PC-9 (cell line): ENCODE results near the gene RIPOR3. TPM values are rescaled to one million over a fixed set of nuclear protein-coding genes. Genes with fewer than 3 reads are reported as not detected.

ENCODE experiments used
- BruUV-seq: library from RNA; stranded (reverse); fragments of 400-500 nt; replicated peaks from 2 replicates; lab custom pipeline; 2021; lab: Mats Ljungman, UMichigan
- CTCF ChIA-PET: fragments of 300-600 bp; sonication (Branson Sonifier 250); formaldehyde crosslinking; loops from one replicate; lab custom pipeline; 2022; ENCODE audit warnings: antibody characterized with exemption; lab: Charles Lee
- POLR2A ChIA-PET: fragments of 300-600 bp; sonication (Branson Sonifier 250); formaldehyde crosslinking; loops from one replicate; lab custom pipeline; 2022; ENCODE audit warnings: antibody characterized with exemption; ENCODE audit not compliant: unreplicated experiment; lab: Charles Lee
- DNase-seq, 2 experiments: peaks; one replicate each; pipeline versions ENCODE4 v3.0.0 to v3.0.0-alpha.2; 2015 to 2022; ENCODE audit warnings: mixed read lengths in 1 of 2
- H2AFZ ChIP-seq: fragments of 200-600 bp; sonication (generic); 2 replicates; pipeline ENCODE4 v1.8.1; 2017; ENCODE audit warnings: antibody characterized with exemption
- H3F3A ChIP-seq: fragments of 200-600 bp; sonication (generic); 2 replicates; pipeline ENCODE4 v1.8.1; 2017; ENCODE audit warnings: antibody characterized with exemption, mild to moderate bottlenecking, low read depth; ENCODE audit not compliant: insufficient read depth
- H3K27ac ChIP-seq: fragments of 200-600 bp; sonication (generic); 2 replicates; pipeline ENCODE4 v1.6.1; 2016; ENCODE audit warnings: mixed run types
- H3K27me3 ChIP-seq: fragments of 200-600 bp; sonication (generic); 2 replicates; pipeline ENCODE4 v1.6.1; 2016; ENCODE audit warnings: low read depth, mixed run types; ENCODE audit not compliant: insufficient read depth
- H3K36me3 ChIP-seq: fragments of 200-600 bp; sonication (generic); 2 replicates; pipeline ENCODE4 v1.6.1; 2016; ENCODE audit warnings: low read depth, mixed run types
- H3K4me1 ChIP-seq: fragments of 200-600 bp; sonication (generic); replicated peaks from 2 replicates; pipeline ENCODE4 v1.6.1; 2016; ENCODE audit warnings: mixed run types; ENCODE audit not compliant: insufficient read depth
- H3K4me2 ChIP-seq: fragments of 200-600 bp; sonication (generic); 2 replicates; pipeline ENCODE4 v1.6.1; 2017; ENCODE audit warnings: mixed run types
- H3K4me3 ChIP-seq: fragments of 200-600 bp; sonication (generic); 2 replicates; pipeline ENCODE4 v1.6.1; 2016; ENCODE audit warnings: mixed run types
- H3K79me2 ChIP-seq: fragments of 200-600 bp; sonication (generic); 2 replicates; pipeline ENCODE4 v1.6.1; 2017; ENCODE audit warnings: low read depth, mixed run types
- H3K9me2 ChIP-seq: fragments of 200-600 bp; sonication (generic); 2 replicates; pipeline ENCODE4 v1.8.1; 2017; ENCODE audit warnings: mild to moderate bottlenecking; ENCODE audit not compliant: insufficient read depth
- H3K9me3 ChIP-seq: fragments of 200-600 bp; sonication (generic); 2 replicates; pipeline ENCODE4 v1.8.1; 2016; ENCODE audit warnings: low read depth; ENCODE audit not compliant: insufficient read depth
- H4K20me1 ChIP-seq: fragments of 200-600 bp; sonication (generic); 2 replicates; pipeline ENCODE4 v1.8.1; 2017; ENCODE audit not compliant: insufficient read depth
- CTCF ChIP-seq: fragments of 200-600 bp; sonication (generic); conservative IDR thresholded peaks from 2 replicates; pipeline ENCODE4 v1.6.1; 2017; ENCODE audit warnings: mixed run types, antibody characterized with exemption, mild to moderate bottlenecking, moderate library complexity
- EZH2 ChIP-seq: fragments of 200-600 bp; sonication (generic); IDR thresholded peaks from 2 replicates; pipeline ENCODE4 v1.8.0; 2017; ENCODE audit warnings: antibody characterized with exemption, low read depth
- intact Hi-C: fragments of 100-400 bp; cut with micrococcal nuclease; formaldehyde crosslinking; loops from one replicate; pipeline ENCODE4 v1.10.0; 2022; ENCODE audit not compliant: unreplicated experiment
- total RNA-seq: library from RNA; stranded (reverse); gene quantifications from 2 replicates; pipeline ENCODE4 v1.2.3, GENCODE V29; 2021

Gene RIPOR3
- total RNA-seq, 1 experiment from 2014 or later, result 6.3 TPM

GRCh38 chr20:50729901-50730764 lies 38.8 kb upstream of the RIPOR3 start:
- H3K79me2 ChIP-seq, result peaks cover 38% of the 10 kb centered on the region
- peak overlapping the region; percentile 75 for H2AFZ ChIP-seq
- peaks cover 14% of the 10 kb centered on the region; the same call in 1 of the 2 replicates for H4K20me1 ChIP-seq
- peaks cover 68% of the 10 kb centered on the region for H3F3A ChIP-seq
- H3K4me1 ChIP-seq, result peaks cover 71% of the 10 kb centered on the region
- H3K9me3 ChIP-seq, result no peaks in the 10 kb centered on the region
- TF ChIP-seq CTCF (no peak), EZH2 (no peak)
- H3K27me3 ChIP-seq, result no peaks in the 10 kb centered on the region
- intact Hi-C loops, result loop anchor here (1.0 kb wide), 4 partner anchors 23 to 104 kb away; no protein-coding TSS in a partner anchor
- POLR2A ChIA-PET, result interaction anchor here (0.5 to 2.1 kb wide), 15 partner anchors 12 to 743 kb away, joined by 3 to 36 read pairs (median 5); no protein-coding TSS in a partner anchor
- peak in 1 of 2 experiments; percentile 65 for DNase-seq
- TSS peak; percentile 60 for BruUV-seq
- peak overlapping the region; percentile 91 for H3K27ac ChIP-seq
- H3K4me2 ChIP-seq, result peak overlapping the region; percentile 92
- CTCF ChIA-PET, result interaction anchor here (0.6 to 2.3 kb wide), 10 partner anchors 14 to 814 kb away, joined by 3 to 9 read pairs (median 3); no protein-coding TSS in a partner anchor
- H3K36me3 ChIP-seq, result peaks cover 21% of the 10 kb centered on the region
- no peaks in the 10 kb centered on the region for H3K9me2 ChIP-seq
- H3K4me3 ChIP-seq, result peak overlapping the region; percentile 62

GRCh38 chr20:50728981-50729874 lies 37.9 kb upstream of the RIPOR3 start:
- peaks cover 68% of the 10 kb centered on the region for H3F3A ChIP-seq
- BruUV-seq, result TSS peak; percentile 1
- peak; percentile 84 to 94 for DNase-seq
- peaks cover 14% of the 10 kb centered on the region for H3K36me3 ChIP-seq
- no peaks in the 10 kb centered on the region for H3K27me3 ChIP-seq
- peak overlapping the region; percentile 92 for H3K4me2 ChIP-seq
- POLR2A ChIA-PET, result interaction anchor here (0.5 to 2.1 kb wide), 16 partner anchors 11 to 899 kb away, joined by 3 to 36 read pairs (median 4); no protein-coding TSS in a partner anchor
- peaks cover 9% of the 10 kb centered on the region; the same call in 1 of the 2 replicates for H4K20me1 ChIP-seq
- peak overlapping the region; percentile 91 for H3K27ac ChIP-seq
- H3K9me2 ChIP-seq, result no peaks in the 10 kb centered on the region
- H3K79me2 ChIP-seq, result peaks cover 29% of the 10 kb centered on the region
- no peaks in the 10 kb centered on the region for H3K9me3 ChIP-seq
- peaks cover 71% of the 10 kb centered on the region for H3K4me1 ChIP-seq
- H3K4me3 ChIP-seq, result peak overlapping the region; percentile 62
- TF ChIP-seq EZH2 (no peak), CTCF (no peak)
- intact Hi-C loops, result loop anchor here (1.0 kb wide), 3 partner anchors 22 to 67 kb away; no protein-coding TSS in a partner anchor
- H2AFZ ChIP-seq, result peak overlapping the region; percentile 75; the same call in 1 of the 2 replicates
- CTCF ChIA-PET, result interaction anchor here (0.6 to 2.3 kb wide), 13 partner anchors 15 to 813 kb away, joined by 3 to 14 read pairs (median 3); no protein-coding TSS in a partner anchor
